Activated CD8-positive, alpha-beta memory T cell treated with anti-CD3 and anti-CD28 coated beads for 36 hours (primary cell): ENCODE measurements around the gene BRME1. TPM values are rescaled to one million over a fixed set of nuclear protein-coding genes. Genes with fewer than 3 reads are reported as not detected.

Experiments used
- CTCF ChIA-PET: fragments of 350-600 bp; sonication (Branson Sonifier 250); formaldehyde crosslinking; loops from one replicate; lab custom pipeline; 2021; ENCODE audit warnings: antibody characterized with exemption; lab: Charles Lee
- POLR2A ChIA-PET: fragments of 350-600 bp; sonication (Branson Sonifier 250); formaldehyde crosslinking; loops from one replicate; lab custom pipeline; 2021; ENCODE audit warnings: antibody characterized with exemption; lab: Charles Lee
- total RNA-seq, 2 experiments: library from RNA; stranded (reverse); gene quantifications; one replicate each; pipeline ENCODE4 v1.2.3, GENCODE V29; 2021

BRME1 gene
- total RNA-seq, 2 experiments from 2014 or later, result 6.9 TPM

DNA sequence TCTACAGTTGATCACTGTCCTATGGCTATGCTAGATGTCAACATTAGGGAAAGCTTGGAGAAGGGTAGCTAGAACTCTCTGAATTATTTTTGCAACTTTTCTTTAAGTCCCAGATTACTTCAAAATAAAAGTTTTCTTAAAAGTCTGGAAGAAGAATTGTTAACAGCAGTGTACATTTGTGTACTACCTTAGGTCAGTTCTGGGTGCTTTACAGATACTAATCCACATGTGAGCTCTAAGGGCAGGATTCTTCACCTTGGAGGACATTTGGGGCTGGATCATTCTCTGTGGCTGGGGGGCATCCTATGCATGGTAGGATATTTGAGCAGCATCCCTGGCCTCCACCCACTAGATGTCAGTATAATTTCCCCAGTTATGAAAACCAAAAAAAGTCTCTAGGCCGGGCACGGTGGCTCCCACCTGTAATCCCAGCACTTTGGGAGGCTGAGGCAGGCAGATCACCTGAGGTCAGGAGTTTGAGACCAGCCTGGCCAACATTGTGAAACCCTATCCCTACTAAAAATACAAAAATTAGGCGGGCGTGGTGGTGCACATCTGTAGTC is 2.8 kb downstream of the BRME1 start:
- ChIA-PET CTCF (interaction anchor here (0.7 to 2.3 kb wide), 12 partner anchors 16 to 169 kb away, joined by 3 to 9 read pairs (median 4); partner anchors contain the start of genes MISP3 and RFX1), POLR2A (no interaction called here)

DNA sequence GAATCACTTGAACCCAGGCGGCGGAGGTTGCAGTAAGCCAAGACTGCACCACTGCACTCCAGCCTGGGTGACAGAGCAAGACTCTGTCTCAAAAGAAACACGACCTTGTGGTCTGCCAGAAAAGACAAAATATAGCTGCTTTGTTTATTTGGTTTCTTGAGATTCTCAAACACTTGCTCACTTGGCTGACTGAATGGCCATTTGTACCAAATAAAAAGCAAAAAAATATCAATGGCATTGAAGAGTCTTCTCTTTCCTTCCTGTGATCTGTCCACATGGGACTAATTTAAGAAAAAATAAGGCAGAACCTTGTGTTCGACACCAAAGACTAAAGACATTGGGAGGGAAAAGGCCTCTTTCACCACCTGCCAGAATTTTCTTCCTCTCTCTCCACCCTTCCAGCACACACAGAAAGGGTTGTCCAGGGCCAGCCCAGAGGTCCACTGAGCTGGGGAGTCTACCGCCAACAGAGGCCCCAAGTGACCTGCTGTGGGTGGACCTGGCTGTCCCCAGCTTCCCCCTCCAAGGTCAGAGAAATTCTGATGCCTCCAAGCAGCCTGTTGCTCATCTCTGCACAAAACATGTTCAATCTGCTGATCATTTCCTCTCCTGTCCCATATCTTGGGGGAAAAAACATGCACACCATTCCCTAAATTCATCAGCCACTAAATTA is 5.9 kb downstream of the BRME1 start:
- ChIA-PET CTCF (interaction anchor here (1.4 kb wide), 1 partner anchor 172 kb away, joined by 4 read pairs; the partner anchor contains the start of gene MISP3), POLR2A (no interaction called here)

DNA sequence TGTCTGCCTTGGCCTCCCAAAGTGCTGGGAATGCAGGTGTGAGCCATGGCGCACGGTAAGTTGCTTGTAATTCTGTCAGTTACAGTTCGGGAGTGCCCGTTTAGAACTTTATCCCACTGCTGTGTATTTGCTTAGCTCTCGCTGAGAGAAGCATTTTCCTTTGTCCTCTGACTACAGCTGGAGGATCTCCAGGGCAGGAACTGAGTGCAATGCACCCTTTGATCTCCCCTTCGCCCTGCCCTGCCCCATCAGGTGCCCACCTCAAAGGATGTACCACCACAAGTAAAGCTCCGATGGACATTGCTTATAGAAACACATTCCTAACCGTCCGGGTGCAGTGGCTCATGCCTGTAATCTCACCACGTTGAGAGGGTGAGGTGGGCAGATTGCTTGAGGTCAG is 6.5 kb downstream of the BRME1 start:
- POLR2A ChIA-PET, result no interaction called here
- CTCF ChIA-PET, result interaction anchor here (1.4 kb wide), 1 partner anchor 172 kb away, joined by 4 read pairs; the partner anchor contains the start of gene MISP3

DNA sequence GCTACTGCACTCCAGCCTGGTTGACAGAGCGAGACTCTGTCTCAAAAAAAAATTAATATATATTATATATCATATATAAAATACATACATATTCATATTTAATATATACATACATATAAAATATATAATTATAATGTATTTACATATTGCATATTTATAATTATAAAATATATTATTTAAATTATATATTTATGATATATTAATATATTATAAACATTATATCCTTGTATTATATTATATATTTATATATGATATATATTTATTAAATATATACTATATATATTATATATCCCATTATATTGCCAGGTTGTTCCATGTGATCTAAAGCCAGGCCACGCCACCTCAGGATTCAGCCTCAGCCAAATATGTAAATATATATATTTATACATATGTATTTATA is 9.7 kb downstream of the BRME1 start:
- POLR2A ChIA-PET, result no interaction called here
- CTCF ChIA-PET, result no interaction called here

DNA sequence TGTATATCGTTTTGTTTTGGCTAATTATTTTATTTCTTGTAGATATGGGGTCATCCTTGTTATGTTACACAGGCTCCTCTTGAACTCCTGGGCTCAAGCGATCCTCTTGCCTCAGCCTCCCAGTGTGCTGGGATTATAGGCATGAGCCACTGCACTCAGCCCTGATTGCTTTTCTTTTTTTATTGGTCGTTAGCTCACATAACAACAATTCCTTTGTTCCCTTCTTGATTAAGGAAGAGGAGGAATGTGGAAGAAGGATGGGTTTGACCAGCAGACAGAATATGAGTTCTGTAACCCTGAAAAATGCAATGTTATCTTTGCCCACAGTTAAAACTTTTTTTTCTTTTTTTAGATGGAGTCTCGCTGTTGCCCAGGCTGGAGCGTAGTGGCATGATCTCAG is 11.4 kb downstream of the BRME1 start:
- POLR2A ChIA-PET, result no interaction called here
- CTCF ChIA-PET, result no interaction called here

DNA sequence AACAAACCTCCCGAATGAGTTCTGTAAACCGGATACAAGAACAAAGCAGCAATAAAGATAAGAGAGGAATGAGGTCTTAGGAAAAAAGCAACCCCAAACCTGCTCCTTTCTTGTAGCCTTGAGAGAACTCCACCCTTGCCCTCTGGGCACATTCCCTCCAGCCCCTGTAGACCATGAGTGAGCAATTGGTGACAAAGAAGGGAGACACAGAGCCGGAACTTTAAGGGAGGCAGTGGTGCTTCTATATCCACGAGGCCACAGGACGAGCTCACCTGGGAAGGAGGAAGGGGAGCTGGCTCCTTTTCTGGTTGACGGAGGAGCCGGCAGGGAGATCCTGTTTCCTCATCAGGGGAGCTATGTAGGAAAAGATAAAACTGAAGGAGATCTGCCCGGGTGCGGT is 13.0 kb downstream of the BRME1 start:
- CTCF ChIA-PET, result no interaction called here
- POLR2A ChIA-PET, result interaction anchor here (0.6 kb wide), 1 partner anchor 295 kb away, joined by 3 read pairs; no protein-coding TSS in a partner anchor

DNA sequence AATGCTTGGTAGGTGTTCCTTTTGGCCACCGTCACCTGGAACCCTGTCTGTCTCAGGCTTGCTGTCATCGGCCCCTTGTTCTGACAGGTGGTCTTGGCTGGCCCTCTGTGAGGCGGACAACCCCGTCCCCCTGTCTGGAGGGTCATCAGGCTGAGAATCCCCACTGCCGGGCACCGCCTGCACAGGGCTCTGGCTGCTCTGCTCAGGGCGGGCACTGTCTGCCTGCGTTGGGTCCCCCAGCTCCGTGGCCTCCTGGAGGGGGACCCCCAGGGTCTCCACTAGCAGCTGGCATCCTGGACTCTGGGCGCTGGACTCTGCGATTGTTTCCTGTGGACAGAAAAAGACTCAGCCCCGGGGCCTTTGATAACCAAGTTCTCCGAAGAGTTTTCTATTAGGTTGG is 15.8 kb downstream of the BRME1 start:
- ChIA-PET POLR2A (no interaction called here), CTCF (interaction anchor here (1.2 kb wide), 1 partner anchor 179 kb away, joined by 3 read pairs; no protein-coding TSS in a partner anchor)

DNA sequence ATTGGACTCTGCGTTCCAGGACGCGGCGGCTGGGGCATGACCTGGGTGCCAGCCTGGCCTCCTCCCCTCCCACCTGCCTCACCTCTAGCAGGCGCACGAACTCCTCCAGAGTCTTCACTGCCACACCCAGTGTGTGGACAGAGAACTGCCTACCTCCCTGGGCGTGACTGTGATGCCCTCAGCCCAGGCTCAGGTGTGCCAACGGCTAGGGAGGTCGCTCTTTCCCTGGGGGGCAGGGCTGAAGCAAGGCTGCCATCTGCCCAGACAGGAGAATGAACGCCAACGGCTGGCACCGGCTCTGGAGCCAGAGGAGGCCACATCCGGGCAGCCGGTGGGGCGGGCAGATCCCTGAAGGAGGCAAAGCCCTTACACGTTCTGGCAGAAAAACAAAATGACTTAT is 17.6 kb downstream of the BRME1 start:
- POLR2A ChIA-PET, result interaction anchor here (0.6 kb wide), 1 partner anchor 468 kb away, joined by 3 read pairs; no protein-coding TSS in a partner anchor
- CTCF ChIA-PET, result interaction anchor here (0.9 to 1.7 kb wide), 5 partner anchors 8 to 183 kb away, joined by 3 to 6 read pairs (median 3); no protein-coding TSS in a partner anchor

DNA sequence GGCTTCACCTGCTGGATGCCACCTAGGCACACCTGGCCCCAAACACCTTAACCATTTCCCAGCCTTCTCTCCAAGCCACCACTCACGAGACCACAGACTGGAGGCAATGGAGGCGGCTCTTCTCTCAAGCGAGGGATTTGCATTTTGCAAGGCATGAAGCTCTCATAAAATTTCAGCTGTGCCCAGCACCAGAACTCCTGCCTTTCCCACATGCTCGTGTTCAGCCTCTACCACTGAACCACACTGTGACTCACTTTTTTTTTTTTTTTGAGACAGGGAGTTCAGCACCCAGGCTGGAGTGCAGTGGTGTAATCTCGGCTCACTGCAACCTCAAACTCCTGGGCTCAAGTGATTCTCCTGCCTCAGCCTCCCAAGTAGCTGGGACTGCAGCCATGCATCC is 18.4 kb downstream of the BRME1 start:
- CTCF ChIA-PET, result interaction anchor here (0.9 to 1.9 kb wide), 5 partner anchors 15 to 188 kb away, joined by 3 to 6 read pairs (median 5); partner anchors contain the start of gene IL27RA
- POLR2A ChIA-PET, result interaction anchor here (0.6 kb wide), 1 partner anchor 468 kb away, joined by 3 read pairs; no protein-coding TSS in a partner anchor

DNA sequence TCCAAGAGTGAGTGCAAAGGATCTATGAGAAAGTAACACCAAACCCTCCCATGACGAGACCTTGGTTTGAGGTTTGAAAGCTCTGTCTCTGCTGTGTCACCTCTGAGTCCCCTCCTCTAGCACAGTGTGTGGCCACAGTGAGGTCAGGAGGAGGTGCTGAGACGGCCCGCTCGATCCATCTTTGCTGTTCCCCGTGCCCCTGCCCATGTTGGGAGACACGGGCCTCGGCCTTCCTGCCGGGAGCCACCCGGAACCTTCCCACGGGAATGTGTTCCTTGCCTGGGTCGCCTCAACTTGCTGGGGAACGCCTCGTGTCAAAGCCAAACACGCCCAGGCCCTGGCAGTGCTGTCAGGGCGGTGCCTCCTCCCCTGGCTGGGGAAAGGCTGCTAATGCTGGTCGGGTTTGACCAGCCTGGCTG is 18.9 kb downstream of the BRME1 start:
- CTCF ChIA-PET, result interaction anchor here (0.6 to 1.9 kb wide), 10 partner anchors 11 to 188 kb away, joined by 3 to 6 read pairs (median 4); partner anchors contain the start of gene IL27RA
- POLR2A ChIA-PET, result interaction anchor here (0.5 kb wide), 1 partner anchor 132 kb away, joined by 3 read pairs; no protein-coding TSS in a partner anchor

DNA sequence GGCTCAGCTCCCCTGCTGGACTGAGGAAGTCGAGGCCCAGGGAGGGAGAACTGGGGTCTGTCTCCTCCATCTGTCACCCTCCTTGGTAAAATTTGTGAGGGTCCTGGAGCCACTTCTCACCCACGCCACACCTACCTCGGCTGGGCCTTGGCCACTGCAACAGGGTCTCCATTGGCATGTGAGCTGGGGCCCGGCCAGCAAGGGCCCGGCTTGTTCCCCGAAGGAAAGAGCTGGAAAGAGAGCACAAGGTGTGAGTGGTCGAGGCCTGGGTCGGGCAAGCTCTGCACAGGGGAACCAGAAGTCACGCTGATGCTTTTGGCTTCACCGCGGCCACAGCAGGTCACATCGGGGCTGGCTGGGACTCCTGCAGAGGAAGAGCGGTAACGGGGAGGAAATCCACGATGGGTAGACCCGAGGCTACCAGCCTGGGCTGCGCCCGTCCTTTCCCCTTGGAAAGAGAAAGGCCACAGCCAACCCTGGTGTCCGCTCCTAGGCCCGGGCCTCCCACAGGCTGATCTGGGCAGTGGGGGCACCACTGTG is 20.0 kb downstream of the BRME1 start:
- POLR2A ChIA-PET, result interaction anchor here (0.5 kb wide), 1 partner anchor 156 kb away, joined by 3 read pairs; no protein-coding TSS in a partner anchor
- CTCF ChIA-PET, result interaction anchor here (0.7 to 1.9 kb wide), 7 partner anchors 17 to 463 kb away, joined by 3 to 5 read pairs (median 3); no protein-coding TSS in a partner anchor

DNA sequence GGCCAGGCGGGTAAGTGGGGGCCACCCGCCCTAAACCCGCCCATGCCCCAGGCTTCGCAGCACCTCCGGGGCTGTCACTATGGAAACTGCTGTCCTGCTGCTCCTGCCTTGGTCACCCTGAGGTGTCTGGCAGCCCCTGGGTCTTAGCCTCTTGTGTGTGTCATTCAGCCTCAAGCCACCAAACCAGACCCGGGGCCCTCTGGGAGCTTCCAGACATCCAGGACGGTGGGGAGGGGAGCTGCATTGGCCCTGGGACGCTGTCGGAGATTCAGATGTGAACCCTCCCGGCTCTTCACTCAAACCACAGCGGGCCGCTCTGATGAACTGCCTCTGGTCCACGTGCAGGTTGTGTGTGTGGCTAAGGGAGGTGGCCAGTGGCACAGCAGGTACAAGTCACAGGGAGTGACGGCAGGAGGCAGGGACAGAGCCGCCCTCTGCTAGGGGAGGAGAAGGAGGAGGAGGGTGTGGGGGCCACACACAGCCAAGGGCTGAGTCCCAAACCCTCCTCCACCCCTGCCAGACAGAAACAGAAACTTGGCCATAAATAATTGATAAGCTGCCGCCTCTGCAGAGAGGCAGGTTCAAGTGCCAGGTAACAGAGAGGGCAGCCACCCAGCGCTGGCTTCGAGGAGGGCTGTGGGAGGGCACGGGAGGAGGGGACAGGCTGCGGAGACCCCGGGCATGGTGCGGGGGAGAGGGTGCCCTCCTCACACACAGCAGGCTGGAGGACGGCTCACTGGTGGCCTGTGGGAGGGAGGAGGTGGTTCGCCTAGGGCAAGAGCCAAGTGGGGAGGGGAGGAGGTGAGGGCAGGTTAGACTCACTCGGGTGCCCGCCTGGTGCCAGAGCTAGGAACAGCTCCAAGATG is 21.0 kb downstream of the BRME1 start:
- POLR2A ChIA-PET, result no interaction called here

DNA sequence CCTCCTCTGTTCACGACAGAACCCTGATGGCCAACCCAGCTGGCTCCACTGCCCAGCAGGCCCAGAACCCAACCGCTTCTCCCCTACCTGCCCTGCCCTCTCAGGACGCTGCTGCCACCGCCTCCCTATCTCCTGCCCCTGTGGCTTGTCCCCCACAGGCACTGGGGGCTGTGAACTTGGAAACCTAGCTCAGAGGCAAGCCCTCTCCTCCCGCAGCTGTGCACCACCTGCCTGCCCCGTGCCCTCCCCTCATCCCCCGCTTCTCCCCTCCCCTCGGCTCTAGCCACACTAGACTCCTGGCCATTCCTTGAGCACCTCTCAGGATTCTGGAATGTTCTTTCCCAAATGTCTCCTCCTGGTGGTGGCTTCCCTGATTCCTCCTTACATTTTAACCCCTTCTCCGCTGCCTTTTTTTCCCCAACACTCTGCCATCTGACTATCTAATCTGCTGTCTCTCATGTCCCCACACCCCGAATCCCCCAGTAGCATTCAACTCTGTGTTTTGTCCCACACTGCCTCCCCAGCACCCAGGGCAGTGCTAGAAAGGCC is 22.3 kb downstream of the BRME1 start:
- CTCF ChIA-PET, result interaction anchor here (0.5 to 1.8 kb wide), 3 partner anchors 164 to 296 kb away, joined by 3 to 5 read pairs (median 3); no protein-coding TSS in a partner anchor
- POLR2A ChIA-PET, result no interaction called here

More for the DNA sequence above, 21.0 kb downstream of the BRME1 start:
- CTCF ChIA-PET, result interaction anchor here (0.6 to 1.5 kb wide), 6 partner anchors 46 to 464 kb away, joined by 3 read pairs; no protein-coding TSS in a partner anchor

DNA sequence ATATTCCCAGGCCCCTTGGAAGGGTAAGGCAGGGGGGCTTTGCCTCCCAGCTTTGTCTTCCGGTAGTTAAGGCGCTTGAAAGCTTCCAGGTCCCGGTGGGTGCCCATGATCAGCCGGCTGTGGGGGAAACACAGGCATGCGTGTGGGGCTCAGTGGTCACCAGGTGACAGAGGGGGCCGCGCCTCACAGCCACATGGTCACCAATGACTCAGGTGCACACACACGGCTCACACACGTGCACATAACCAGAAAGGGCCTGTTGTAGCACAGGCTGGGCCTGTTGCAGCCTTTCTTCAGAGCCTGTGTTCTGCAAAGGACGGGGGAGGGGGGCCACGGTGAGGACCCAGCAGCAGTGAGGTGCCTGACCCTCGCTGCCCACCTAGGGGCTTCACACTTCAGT is 23.1 kb downstream of the BRME1 start:
- POLR2A ChIA-PET, result interaction anchor here (1.3 to 1.4 kb wide), 2 partner anchors 43 to 149 kb away, joined by 3 read pairs; no protein-coding TSS in a partner anchor

DNA sequence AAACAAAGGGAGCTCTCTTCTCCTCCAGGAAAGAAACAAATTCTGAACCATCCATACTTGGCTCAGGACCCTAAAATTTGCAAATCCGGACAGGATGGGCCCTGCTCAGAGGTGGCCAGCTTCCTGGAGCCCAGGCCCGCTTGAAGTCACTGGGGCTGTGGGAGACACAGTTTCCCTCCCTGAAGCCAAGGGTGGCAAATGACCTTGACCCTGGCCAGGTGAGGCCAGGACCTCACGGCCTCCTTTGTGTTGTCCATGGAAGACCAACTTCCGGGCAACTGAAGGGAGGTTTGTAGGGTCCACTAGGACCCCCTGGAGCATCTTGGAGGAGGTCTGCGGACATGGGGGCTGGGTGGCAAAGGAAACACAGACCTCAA is 23.5 kb downstream of the BRME1 start:
- POLR2A ChIA-PET, result interaction anchor here (1.0 to 1.4 kb wide), 3 partner anchors 43 to 150 kb away, joined by 3 to 6 read pairs (median 3); no protein-coding TSS in a partner anchor
- CTCF ChIA-PET, result interaction anchor here (0.8 to 5.9 kb wide), 12 partner anchors 10 to 254 kb away, joined by 3 to 34 read pairs (median 6); partner anchors contain the start of genes ASF1B, DCAF15, IL27RA and MISP3

More for the DNA sequence above, 23.1 kb downstream of the BRME1 start:
- CTCF ChIA-PET, result interaction anchor here (0.9 to 3.8 kb wide), 8 partner anchors 21 to 254 kb away, joined by 3 to 15 read pairs (median 5); partner anchors contain the start of genes ASF1B, DCAF15 and IL27RA

DNA sequence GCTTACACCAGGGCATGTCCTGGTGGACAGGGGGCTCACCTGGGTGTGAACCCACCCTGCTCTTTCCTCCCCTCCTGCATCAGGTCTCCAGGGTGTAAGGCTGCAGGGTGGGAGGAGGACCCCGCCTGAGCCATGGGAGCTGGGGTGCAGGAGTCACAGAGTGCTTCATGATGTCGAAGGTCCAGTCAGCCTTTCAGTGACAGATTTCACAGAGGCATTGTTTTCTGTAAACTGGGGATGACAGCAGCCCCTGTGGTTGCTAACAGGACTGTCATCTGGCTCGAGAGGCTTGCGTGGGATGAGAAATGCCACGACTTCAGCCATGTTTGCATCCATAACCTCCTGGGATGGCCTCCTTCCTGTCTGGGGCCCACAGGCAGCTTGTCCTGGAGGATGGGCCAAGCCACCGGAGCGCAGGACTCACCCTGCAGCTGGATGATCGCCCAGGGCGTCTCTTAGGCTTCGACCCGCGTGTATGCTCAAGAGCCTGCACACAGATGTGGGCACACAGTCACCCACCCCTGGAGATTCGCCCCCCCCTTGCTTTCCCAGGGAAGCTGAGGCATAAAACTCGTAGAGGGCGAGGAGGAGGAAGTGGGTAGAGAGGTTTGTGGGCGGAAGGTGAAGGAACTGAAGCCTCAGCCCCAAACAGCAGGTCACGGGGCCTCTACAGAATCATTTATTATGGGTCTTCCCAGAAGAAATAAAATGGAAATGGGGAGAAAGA is 24.1 kb downstream of the BRME1 start:
- CTCF ChIA-PET, result interaction anchor here (0.6 to 5.9 kb wide), 17 partner anchors 10 to 255 kb away, joined by 3 to 34 read pairs (median 5); partner anchors contain the start of genes ASF1B, DCAF15, IL27RA and MISP3
- POLR2A ChIA-PET, result interaction anchor here (1.0 to 1.4 kb wide), 3 partner anchors 43 to 150 kb away, joined by 3 to 6 read pairs (median 3); no protein-coding TSS in a partner anchor
